Naive thymus-derived CD4-positive, alpha-beta T cell (primary cell): Measurements from ENCODE around the gene LRRC8D. TPM values are rescaled to one million over a fixed set of nuclear protein-coding genes. Genes with fewer than 3 reads are reported as not detected.
A peak's percentile ranks its signal among the peaks of the same experiment; 100 is the strongest.

Source experiments
- ATAC-seq: fragments of 150-1000 bp; cut with Tn5 transposase; 2 replicates; pipeline ENCODE4 v1.10.0; 2021; ENCODE audit warnings: mild to moderate bottlenecking, moderate library complexity
- CTCF ChIA-PET: fragments of 350-600 bp; sonication (Branson Sonifier 250); formaldehyde crosslinking; loops from one replicate; lab custom pipeline; 2021; ENCODE audit warnings: antibody characterized with exemption; lab: Charles Lee
- POLR2A ChIA-PET: fragments of 350-600 bp; sonication (Branson Sonifier 250); formaldehyde crosslinking; loops from one replicate; lab custom pipeline; 2021; ENCODE audit warnings: antibody characterized with exemption, inconsistent platforms; lab: Charles Lee
- DNase-seq, 9 donors: peaks; one replicate each; pipeline versions ENCODE4 v3.0.0 to v3.0.0-alpha.2; 2020 to 2022; ENCODE audit warnings: mixed read lengths in 1 of 9
- H3K27ac ChIP-seq: one replicate; pipeline ENCODE4 v1.7.0; 2013; ENCODE audit warnings: mild to moderate bottlenecking, low read depth, low read length, moderate library complexity
- H3K27me3 ChIP-seq, 2 donors: one replicate each; pipeline ENCODE4 v1.7.0; 2013; ENCODE audit warnings: low read length in 2 of 2, mild to moderate bottlenecking in 2 of 2, moderate library complexity in 2 of 2; ENCODE audit not compliant: control insufficient read depth in 2 of 2, insufficient read depth in 2 of 2
- H3K36me3 ChIP-seq, 3 experiments: 1 replicate in 2 of 3; 2 replicates in 1 of 3; pipeline ENCODE4 v1.7.0; 2013; ENCODE audit warnings: low read length in 3 of 3, mild to moderate bottlenecking in 3 of 3, moderate library complexity in 1 of 3; ENCODE audit not compliant: insufficient read depth in 3 of 3, control insufficient read depth in 2 of 3
- H3K4me1 ChIP-seq, 2 donors: one replicate each; pipeline ENCODE4 v1.7.0; 2013; ENCODE audit warnings: low read length in 2 of 2, mild to moderate bottlenecking in 2 of 2, moderate library complexity in 1 of 2; ENCODE audit not compliant: control insufficient read depth in 2 of 2, insufficient read depth in 2 of 2
- H3K4me3 ChIP-seq: 2 replicates; pipeline ENCODE4 v1.7.0; 2013; ENCODE audit warnings: mild to moderate bottlenecking, low read length
- H3K9me3 ChIP-seq, 3 experiments: 1 replicate in 2 of 3; 2 replicates in 1 of 3; pipeline ENCODE4 v1.7.0; 2013; ENCODE audit warnings: low read length in 3 of 3; ENCODE audit not compliant: control insufficient read depth in 2 of 3
- H3K27ac Mint-ChIP-seq, 9 donors: one replicate each; pipeline ENCODE4 v1.8.0; 2020 to 2022; ENCODE audit warnings: mixed read lengths in 9 of 9, mild to moderate bottlenecking in 8 of 9, moderate library complexity in 5 of 9, inconsistent platforms in 2 of 9
- H3K27me3 Mint-ChIP-seq, 5 donors: one replicate each; pipeline ENCODE4 v1.8.0; 2021 to 2022; ENCODE audit warnings: mixed read lengths in 5 of 5, mild to moderate bottlenecking in 1 of 5
- H3K36me3 Mint-ChIP-seq, 5 donors: one replicate each; pipeline ENCODE4 v1.8.0; 2020 to 2022; ENCODE audit warnings: mixed read lengths in 5 of 5, mild to moderate bottlenecking in 3 of 5, inconsistent platforms in 1 of 5
- H3K4me1 Mint-ChIP-seq, 7 donors: one replicate each; pipeline ENCODE4 v1.8.0; 2020 to 2022; ENCODE audit warnings: mixed read lengths in 7 of 7, mild to moderate bottlenecking in 3 of 7, inconsistent platforms in 1 of 7
- H3K4me3 Mint-ChIP-seq, 10 donors: one replicate each; pipeline ENCODE4 v1.8.0; 2020 to 2022; ENCODE audit warnings: mild to moderate bottlenecking in 10 of 10, mixed read lengths in 10 of 10, moderate library complexity in 6 of 10, inconsistent platforms in 2 of 10
- H3K9me3 Mint-ChIP-seq, 11 donors: one replicate each; pipeline ENCODE4 v1.8.0; 2020 to 2022; ENCODE audit warnings: mixed read lengths in 11 of 11, mild to moderate bottlenecking in 4 of 11, inconsistent platforms in 1 of 11, moderate library complexity in 1 of 11
- intact Hi-C, 2 donors: fragments of 100-400 bp; cut with micrococcal nuclease; formaldehyde crosslinking; loops; one replicate each; pipeline ENCODE4 v1.15.1; 2023
- polyA plus RNA-seq, 2 donors: library from polyadenylated mRNA; unstranded; fragments of 300-500 nt; fragmentation: Illumina TruSeq; gene quantifications; one replicate each; pipeline ENCODE4 v1.2.3, GENCODE V29; 2021
- total RNA-seq, 6 experiments: library from RNA in 5 of 6; stranded (reverse) in 5 of 6; gene quantifications; 1 replicate in 5 of 6; 2 replicates in 1 of 6; pipeline ENCODE4 v1.2.3 and lab custom pipeline; 2021 to 2026

LRRC8D gene
- total and polyA plus RNA-seq, 7 experiments from 2014 or later, result 21.1 to 65.7 (median 38.9) TPM

DNA sequence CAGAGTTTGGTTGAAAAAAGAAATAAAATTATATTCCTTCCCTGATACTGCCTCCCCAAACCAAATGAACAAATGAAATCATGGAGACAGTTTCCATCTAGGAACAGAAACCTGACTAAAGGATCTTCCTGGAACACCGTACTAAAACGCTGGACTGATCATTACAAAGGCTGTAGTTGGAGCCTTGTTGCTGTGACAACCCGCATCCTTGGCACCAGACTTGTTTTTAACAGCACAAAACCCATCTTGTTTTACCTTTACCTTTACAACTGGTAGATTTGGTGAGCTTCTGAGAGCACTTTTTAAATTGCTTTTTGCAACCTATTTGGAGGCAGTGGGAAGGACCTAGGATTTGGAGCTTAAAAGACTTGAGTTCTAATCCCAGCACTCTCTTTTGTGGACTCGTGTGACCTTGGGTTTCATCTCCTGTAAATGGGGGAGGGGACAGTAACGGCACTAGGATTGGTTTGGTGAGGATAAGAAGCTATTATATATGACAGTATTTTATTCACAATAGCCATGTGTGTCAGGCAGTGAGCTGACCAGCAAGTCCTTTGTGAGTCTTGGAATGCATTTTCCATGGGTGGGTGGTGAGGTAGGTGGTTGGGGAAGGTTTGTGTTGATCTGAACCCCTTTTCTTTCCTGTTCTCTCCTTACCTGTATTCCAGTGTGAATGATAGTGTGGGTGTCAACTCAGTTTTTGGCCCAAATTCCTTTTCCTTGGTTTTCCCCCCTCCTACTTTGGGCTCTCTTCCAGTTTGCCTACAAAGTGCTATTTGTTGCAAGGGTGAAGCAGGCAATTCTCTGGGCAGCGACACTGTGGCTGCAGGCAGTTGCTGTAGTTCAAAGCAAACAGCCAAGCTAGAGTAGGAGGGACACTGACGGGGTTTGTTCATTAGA, 12.6 kb downstream of the LRRC8D start:
- peaks cover 0 to 5% (median 0%) of the 10 kb centered on the region in 5 donors for H3K27me3 Mint-ChIP-seq
- no peaks in the 10 kb centered on the region for H3K4me1 ChIP-seq

DNA sequence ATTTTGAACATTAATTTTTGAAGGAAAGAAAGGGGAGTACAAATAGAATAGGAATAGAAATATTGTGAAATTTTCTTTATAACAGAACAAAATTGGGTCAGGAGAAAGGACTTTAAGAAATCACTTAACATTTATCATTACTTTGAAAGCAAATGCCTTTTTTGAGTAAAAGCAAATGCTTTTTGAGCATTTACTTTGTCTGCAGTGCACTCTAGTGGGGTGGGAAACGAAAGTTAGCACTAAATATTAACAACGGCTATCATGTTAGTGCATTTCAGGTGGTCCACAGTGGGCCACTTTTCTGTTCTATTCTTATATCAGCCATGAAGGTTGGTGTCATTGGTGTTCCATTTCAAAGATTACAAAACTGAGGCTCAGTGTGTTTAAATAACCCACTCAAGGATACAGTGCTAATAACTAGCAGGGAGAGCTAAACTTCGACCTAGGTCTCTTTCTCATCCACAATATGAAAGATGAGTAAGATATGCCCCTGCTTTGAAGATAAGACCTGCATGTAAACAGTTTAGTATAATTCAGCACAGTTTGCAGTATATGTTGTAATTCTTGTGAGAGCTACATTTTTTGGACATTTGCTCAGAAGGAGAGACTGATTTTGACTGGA, 13.4 kb downstream of the LRRC8D start:
- CTCF ChIA-PET, result no interaction called here
- ATAC-seq (no peak), DNase-seq (no peak)
- H3K4me3 Mint-ChIP-seq, result no peak overlapping the region
- intact Hi-C loops, result no loop called here
- Histone ChIP-seq H3K4me1 (no peaks in the 10 kb centered on the region), H3K4me3 (no peak overlapping the region), H3K27me3 (no peaks in the 10 kb centered on the region), H3K9me3 (no peaks in the 10 kb centered on the region), H3K27ac (no peak overlapping the region), H3K36me3 (no peaks in the 10 kb centered on the region)
- POLR2A ChIA-PET, result interaction anchor here (0.5 to 1.0 kb wide), 4 partner anchors 13 to 381 kb away, joined by 3 to 4 read pairs (median 3); partner anchors contain the start of gene LRRC8D
- H3K27me3 Mint-ChIP-seq, result peaks cover 0 to 5% (median 0%) of the 10 kb centered on the region in 5 donors
- peaks cover 0 to 3% (median 0%) of the 10 kb centered on the region in 5 donors for H3K36me3 Mint-ChIP-seq
- H3K27ac Mint-ChIP-seq, result peak overlapping the region in 1 of 9 donors; percentile 3
- peaks cover 0 to 21% (median 5%) of the 10 kb centered on the region in 7 donors for H3K4me1 Mint-ChIP-seq
- H3K9me3 Mint-ChIP-seq, result no peaks in the 10 kb centered on the region

More for the DNA sequence above, 12.6 kb downstream of the LRRC8D start:
- CTCF ChIA-PET, result no interaction called here
- Mint-ChIP-seq H3K36me3 (peaks cover 0 to 3% (median 0%) of the 10 kb centered on the region in 5 donors), H3K4me3 (no peak overlapping the region), H3K4me1 (peaks cover 0 to 21% (median 5%) of the 10 kb centered on the region in 7 donors), H3K27ac (peak overlapping the region in 1 of 9 donors; percentile 46), H3K9me3 (no peaks in the 10 kb centered on the region)
- Histone ChIP-seq H3K27ac (no peak overlapping the region), H3K27me3 (no peaks in the 10 kb centered on the region), H3K4me3 (no peak overlapping the region), H3K36me3 (no peaks in the 10 kb centered on the region), H3K9me3 (no peaks in the 10 kb centered on the region)
- DNase-seq, result no peak
- POLR2A ChIA-PET, result interaction anchor here (1.0 kb wide), 2 partner anchors 12 to 14 kb away, joined by 3 read pairs; partner anchors contain the start of gene LRRC8D
- ATAC-seq, result no peak
- intact Hi-C loops, result no loop called here

DNA sequence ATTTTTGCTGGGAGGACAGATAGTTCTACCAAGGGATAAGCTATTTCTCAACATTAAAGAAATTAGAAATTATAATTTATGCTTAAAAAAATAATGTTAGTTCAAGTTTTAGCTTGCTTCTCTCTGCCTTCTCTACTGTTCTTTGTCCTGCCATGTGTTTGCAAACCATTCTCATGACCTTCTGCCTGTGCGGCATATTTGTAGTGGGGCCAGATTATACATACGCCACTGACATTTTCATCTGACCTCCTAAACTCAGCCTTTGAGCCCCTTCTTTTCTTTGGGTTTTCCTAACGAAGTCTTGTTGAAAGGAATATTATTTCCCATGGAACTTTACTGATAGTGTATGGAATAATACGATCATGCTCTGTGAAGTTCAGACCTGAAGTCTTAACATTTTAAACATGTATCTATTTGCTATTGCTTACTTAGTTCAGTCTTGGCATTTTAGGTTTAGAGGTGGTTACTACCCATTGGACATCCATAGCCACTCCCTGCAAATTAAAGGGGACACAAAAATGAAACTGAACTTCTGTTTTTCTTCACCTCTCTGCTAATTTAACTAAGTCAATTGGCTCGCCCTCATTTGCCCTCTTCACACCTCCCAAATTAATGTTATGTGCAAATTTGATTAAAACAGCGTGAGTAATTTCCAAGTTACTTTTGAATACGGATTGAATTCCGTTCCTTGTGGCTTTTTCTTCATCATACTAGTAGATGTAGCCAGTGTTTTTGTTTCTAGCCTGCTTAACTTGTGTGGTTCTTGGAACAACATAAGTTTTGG, 15.6 kb downstream of the LRRC8D start:
- peaks cover 0 to 5% (median 0%) of the 10 kb centered on the region in 5 donors for H3K27me3 Mint-ChIP-seq
- POLR2A ChIA-PET, result interaction anchor here (0.7 kb wide), 1 partner anchor 10 kb away, joined by 3 read pairs; no protein-coding TSS in a partner anchor
- intact Hi-C loops, result no loop called here
- CTCF ChIA-PET, result no interaction called here
- H3K4me3 ChIP-seq, result no peak overlapping the region
- no peaks in the 10 kb centered on the region for H3K9me3 Mint-ChIP-seq
- H3K36me3 Mint-ChIP-seq, result peaks cover 0 to 3% (median 0%) of the 10 kb centered on the region in 5 donors
- no peak overlapping the region for H3K27ac ChIP-seq
- no peak overlapping the region for H3K4me3 Mint-ChIP-seq
- DNase-seq (no peak), ATAC-seq (no peak)
- no peaks in the 10 kb centered on the region for H3K4me1 ChIP-seq
- H3K27ac Mint-ChIP-seq, result no peak overlapping the region
- H3K27me3 ChIP-seq, result no peaks in the 10 kb centered on the region
- H3K36me3 ChIP-seq, result no peaks in the 10 kb centered on the region
- H3K9me3 ChIP-seq, result no peaks in the 10 kb centered on the region
- H3K4me1 Mint-ChIP-seq, result peaks cover 0 to 20% (median 1%) of the 10 kb centered on the region in 7 donors

DNA sequence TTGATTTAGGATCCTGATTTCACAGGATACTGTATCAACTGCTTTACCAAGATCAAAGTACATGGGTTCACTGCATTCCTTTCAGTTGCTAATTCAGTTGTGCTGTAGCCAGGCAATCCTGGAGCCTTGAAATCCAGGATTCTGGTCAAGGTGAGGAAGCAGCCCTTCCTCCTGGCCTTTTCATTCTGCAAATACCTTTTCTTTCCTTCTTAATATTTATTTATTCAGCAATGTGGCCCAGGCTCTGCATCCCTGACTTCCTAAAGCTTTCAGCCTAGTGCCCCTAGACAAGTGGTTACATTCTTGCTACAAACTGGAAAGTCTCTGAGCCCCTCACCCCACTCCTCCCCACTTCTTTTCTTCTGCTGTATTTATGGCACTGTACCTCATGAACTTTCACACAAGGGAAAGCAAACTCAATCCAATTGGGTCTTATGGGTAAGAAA, 16.2 kb downstream of the LRRC8D start:
- Histone ChIP-seq H3K27ac (no peak overlapping the region), H3K27me3 (no peaks in the 10 kb centered on the region), H3K4me3 (no peak overlapping the region), H3K4me1 (no peaks in the 10 kb centered on the region), H3K9me3 (no peaks in the 10 kb centered on the region), H3K36me3 (no peaks in the 10 kb centered on the region)
- Mint-ChIP-seq H3K9me3 (no peaks in the 10 kb centered on the region), H3K27ac (no peak overlapping the region), H3K27me3 (peaks cover 0 to 5% (median 0%) of the 10 kb centered on the region in 5 donors), H3K36me3 (peaks cover 0 to 3% (median 0%) of the 10 kb centered on the region in 5 donors), H3K4me3 (no peak overlapping the region), H3K4me1 (peaks cover 0 to 19% (median under 1%) of the 10 kb centered on the region in 7 donors)
- intact Hi-C loops, result no loop called here
- POLR2A ChIA-PET, result no interaction called here
- CTCF ChIA-PET, result no interaction called here
- DNase-seq (no peak), ATAC-seq (no peak)

DNA sequence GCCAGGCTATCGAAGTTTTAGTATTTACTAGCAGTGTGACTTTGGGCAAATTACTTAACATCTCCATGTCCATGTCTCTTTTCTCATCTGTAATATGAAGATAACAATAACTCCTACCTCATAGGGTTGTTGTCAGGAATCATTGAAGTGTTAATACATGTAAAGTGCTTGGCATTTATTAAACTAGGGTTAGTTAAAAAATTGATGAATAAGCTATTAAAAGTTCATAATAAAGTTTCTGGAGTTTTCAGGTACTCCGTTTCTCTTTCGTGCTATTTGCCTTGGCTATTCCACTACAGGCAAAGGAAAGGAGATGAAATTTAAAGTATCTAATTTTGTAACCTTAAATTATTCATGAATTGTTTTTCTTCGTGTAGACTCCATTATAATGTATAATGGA, 16.7 kb downstream of the LRRC8D start:
- no peak overlapping the region for H3K27ac Mint-ChIP-seq
- no peaks in the 10 kb centered on the region for H3K27me3 ChIP-seq
- POLR2A ChIA-PET, result no interaction called here
- DNase-seq (no peak), ATAC-seq (no peak)
- H3K4me3 ChIP-seq, result no peak overlapping the region
- intact Hi-C loops, result no loop called here
- H3K9me3 Mint-ChIP-seq, result no peaks in the 10 kb centered on the region
- H3K4me1 ChIP-seq, result peaks cover 2 to 3% of the 10 kb centered on the region in 2 donors
- peaks cover 0 to 5% (median 0%) of the 10 kb centered on the region in 5 donors for H3K27me3 Mint-ChIP-seq
- H3K9me3 ChIP-seq, result no peaks in the 10 kb centered on the region
- H3K36me3 Mint-ChIP-seq, result peaks cover 0 to 3% (median 0%) of the 10 kb centered on the region in 5 donors
- no peaks in the 10 kb centered on the region for H3K36me3 ChIP-seq
- CTCF ChIA-PET, result no interaction called here
- H3K4me1 Mint-ChIP-seq, result peaks cover 4 to 22% (median 5%) of the 10 kb centered on the region in 7 donors
- H3K27ac ChIP-seq, result no peak overlapping the region
- H3K4me3 Mint-ChIP-seq, result no peak overlapping the region

DNA sequence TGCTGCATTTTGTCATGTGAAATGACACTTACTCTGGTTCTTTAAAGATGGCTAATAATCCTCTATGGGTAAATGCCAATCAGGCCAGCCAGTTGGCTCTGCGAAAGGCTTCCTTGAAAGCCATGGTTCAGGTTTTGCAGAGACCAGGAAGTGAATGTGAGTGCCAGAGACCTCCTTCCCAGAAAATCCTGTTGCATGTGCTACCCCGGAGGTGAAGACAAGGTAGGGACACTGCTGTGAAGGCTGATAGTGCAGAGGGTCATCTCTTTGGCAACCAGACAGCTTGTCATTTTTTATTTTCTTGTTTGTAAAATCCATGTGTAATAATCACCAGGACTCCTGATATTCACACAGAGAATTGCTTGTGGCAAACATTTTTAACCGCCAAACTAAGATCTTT, 18.7 kb downstream of the LRRC8D start:
- ATAC-seq, result no peak

More for the DNA sequence above, 18.7 kb downstream of the LRRC8D start:
- H3K4me1 ChIP-seq, result peaks cover 7 to 9% of the 10 kb centered on the region in 2 donors
- Mint-ChIP-seq H3K4me3 (no peak overlapping the region), H3K9me3 (no peaks in the 10 kb centered on the region), H3K4me1 (peaks cover 12 to 33% (median 17%) of the 10 kb centered on the region in 7 donors), H3K36me3 (peaks cover 0 to 3% (median 0%) of the 10 kb centered on the region in 5 donors), H3K27ac (peak overlapping the region in 1 of 9 donors; percentile 18), H3K27me3 (peaks cover 0 to 5% (median 0%) of the 10 kb centered on the region in 5 donors)
- DNase-seq, result no peak
- intact Hi-C loops, result no loop called here
- peaks cover 0 to 8% (median 0%) of the 10 kb centered on the region in 3 experiments for H3K36me3 ChIP-seq
- POLR2A ChIA-PET, result no interaction called here
- no peaks in the 10 kb centered on the region for H3K27me3 ChIP-seq
- H3K27ac ChIP-seq, result no peak overlapping the region
- no peaks in the 10 kb centered on the region for H3K9me3 ChIP-seq
- no peak overlapping the region for H3K4me3 ChIP-seq
- CTCF ChIA-PET, result no interaction called here
